Stimulated activated CD4-positive, alpha-beta T cell treated with anti-CD3 and anti-CD28 coated beads, Interleukin-1b, Interleukin-23, amount 100 ng/mL, for 4 hours (primary cell): ENCODE results near the gene CUL3.
A peak's percentile ranks its signal among the peaks of the same experiment; 100 is the strongest.
"Not testable (repeated sequence)": the region's sequence is repeated elsewhere in the genome, so short reads cannot be mapped to it uniquely, and the experiment has no call there.

Experiments
- DNase-seq, 2 donors: peaks; one replicate each; pipeline ENCODE4 v3.0.0-alpha.2; 2020; ENCODE audit warnings: low read depth in 2 of 2

Gene CUL3

GRCh38 chr2:224585211-224586088 is at the start of gene CUL3:
CUL3 (minus strand) TSS chr2:224585363; CDS start chr2:224585009, 354 bp downstream.
- peak; percentile 99 to 100 for DNase-seq

GRCh38 chr2:224630659-224631550 is 45.7 kb upstream of the CUL3 start:
- DNase-seq: no peak

GRCh38 chr2:224628416-224628815 is 43.3 kb upstream of the CUL3 start:
- no peak for DNase-seq

DNA sequence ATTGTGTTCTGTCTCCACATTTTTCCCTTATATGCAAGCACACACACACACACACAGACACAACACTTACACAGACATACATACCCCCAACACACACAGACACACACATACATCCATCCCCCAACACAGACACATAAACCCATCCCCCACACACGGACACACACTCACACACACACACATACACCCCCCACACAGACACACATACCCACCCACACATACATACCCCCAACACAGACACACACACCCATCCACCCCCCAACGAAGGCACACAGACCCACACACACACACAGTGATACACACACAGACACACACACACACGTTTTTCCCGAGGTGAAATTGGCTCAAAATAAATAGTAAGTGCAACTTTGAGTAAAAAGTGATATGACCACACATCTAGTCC is 41.6 kb upstream of the CUL3 start:
- no peak for DNase-seq

DNA sequence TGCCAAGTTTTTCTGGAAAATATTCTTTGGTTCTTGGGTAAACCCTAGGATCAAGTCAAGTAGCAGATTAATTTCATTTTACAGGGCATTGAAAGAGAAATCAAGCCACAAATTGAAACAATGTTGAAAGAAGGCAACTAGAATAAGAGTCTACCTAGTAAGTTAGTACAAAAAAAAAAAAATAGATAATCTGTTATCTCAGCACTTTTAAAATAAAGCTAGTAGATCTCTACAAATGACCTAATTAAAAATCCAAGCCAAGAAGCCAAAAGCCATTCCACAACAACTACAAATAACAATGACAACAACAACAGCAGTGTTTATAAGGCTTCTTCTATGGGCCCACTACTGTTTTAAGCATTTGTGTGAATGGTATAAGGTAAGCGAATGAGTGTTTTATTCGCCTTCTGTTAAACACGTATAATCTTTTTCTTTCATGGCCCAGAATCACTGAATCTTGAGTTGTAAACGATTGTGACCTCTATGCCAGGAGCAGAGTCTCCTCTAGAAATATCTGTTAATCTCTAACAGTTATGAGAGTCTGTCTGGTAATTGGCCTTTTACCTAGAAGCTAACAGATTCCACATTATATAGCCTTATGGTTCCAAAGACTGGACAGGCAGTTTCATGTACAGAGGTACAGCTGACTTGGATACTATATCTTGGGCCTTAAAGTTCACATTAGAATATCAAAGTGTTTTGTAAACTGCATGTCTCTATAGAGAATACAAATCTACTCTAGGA is 28.6 kb upstream of the CUL3 start:
- DNase-seq: no peak

DNA sequence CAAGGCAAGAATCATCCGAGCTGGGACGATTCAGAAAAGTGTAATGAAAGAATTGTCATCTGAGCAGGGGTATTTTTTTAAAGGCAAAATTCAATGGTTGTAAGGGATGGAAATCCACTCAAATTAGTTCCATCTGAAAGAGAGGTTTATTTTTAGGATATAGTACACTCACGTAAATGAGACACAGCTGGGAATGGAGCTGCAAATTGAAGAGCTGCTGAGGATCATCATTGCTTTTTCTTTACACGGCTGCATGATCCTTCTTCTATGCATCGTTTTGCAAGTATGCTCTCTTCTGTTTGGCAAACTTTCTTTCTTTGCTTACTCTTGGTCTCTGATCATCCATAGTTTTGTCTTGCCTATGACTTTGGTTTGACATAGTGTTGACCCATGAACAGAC is 27.4 kb upstream of the CUL3 start:
- no peak for DNase-seq

GRCh38 chr2:224611938-224612337 is 26.8 kb upstream of the CUL3 start:
- no peak for DNase-seq

DNA sequence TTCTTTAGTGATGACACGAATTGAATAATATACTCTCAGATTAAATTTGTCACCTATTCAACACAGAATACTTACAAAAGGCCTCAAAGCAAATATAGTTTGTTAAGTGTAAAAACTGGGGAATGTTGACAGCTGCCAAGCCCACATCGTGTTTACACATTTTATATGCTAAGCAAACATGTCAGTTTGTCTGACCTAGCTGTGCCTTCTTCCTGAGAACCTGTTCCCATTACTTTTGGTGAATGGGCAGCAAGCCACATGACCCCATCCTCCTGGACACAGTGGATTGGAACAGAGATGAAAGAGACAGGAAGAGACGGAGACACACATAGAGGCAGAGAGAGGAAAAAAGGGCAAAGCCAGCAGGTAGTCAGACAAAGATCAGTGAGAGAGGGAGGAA is 22.9 kb upstream of the CUL3 start:
- no peak for DNase-seq

DNA sequence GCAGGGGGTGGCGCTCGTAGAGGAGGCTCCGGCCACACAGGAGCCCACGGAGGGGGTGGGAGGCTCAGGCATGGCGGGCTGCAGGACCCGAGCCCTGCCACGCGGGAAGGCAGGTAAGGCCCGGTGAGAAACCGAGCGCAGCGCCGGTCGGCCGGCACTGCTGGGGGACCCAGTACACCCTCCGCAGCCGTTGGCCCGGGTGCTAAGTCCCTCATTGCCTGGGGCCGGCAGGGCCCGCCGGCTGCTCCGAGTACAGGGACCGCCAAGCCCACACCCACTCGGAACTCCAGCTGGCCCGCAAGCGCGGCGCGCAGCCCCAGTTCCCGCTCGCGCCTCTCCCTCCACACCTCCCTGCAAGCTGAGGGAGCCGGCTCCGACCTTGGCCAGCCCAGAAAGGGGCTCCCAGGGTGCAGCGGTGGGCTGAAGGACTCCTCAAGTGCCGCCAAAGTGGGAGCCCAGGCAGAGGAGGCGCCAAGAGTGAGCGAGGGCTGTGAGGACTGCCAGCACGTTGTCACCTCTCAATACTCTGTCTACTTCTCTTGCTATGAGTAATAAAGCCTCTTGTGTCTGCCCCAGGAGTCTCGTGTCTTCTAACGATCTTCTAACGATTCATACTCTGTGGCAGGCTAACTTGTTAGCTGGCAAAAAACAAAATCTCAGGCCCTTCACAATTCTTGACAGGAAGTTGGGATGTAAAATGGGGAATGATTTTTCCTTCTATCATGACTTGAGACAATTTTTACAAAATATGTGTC is 18.8 kb upstream of the CUL3 start:
- not testable (repeated sequence) for DNase-seq

- DNase-seq: not testable (repeated sequence)
These were observed 17.7 kb upstream of the CUL3 start for GRCh38 chr2:224602778-224603375.

- no peak for DNase-seq
These were observed 16.8 kb upstream of the CUL3 start for GRCh38 chr2:224601923-224602322.

GRCh38 chr2:224598678-224599077 is 13.5 kb upstream of the CUL3 start:
- no peak for DNase-seq

- DNase-seq: no peak
These were observed 11.1 kb upstream of the CUL3 start for GRCh38 chr2:224596289-224596688.

DNA sequence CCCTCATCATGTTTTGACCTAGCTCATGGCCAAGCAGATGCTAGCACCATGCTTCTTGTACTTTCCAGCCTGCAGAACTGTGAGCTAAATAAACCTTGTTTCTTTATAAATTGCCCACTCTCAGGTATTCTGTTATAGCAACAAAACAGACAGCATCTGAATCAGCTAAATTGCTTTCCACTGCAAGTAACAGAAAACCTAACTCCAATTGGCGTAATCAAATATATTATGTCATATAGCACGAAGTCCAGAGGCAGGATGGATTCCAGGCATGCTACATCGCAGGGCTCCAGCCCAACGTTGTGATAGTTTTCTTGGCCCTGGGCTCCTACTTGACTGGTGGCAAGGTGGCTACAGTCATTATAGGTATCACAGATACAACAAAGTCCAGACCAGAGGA is 10.4 kb upstream of the CUL3 start:
- DNase-seq: no peak

- no peak for DNase-seq
These were observed 9.7 kb upstream of the CUL3 start for GRCh38 chr2:224594840-224595239.

DNA sequence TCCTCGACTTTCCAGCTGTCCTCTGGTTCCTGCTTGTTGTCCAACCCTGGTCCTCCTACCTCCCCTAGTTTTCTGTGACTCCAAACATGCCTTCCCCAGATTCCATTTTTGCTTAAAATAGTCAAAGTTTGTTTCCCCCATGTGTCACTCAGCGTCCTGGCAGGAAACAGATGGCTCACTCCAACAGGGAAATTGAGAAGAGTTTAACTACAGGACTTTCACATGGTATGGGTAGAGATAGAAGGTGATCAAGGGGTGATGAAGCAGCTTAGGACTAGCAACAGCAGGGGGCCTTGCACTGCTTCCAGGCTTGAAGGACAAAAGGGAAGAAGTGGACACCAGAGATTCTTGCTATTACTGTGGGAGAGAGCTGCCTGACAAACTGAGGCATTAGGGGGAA is 6.1 kb upstream of the CUL3 start:
- no peak for DNase-seq

DNA sequence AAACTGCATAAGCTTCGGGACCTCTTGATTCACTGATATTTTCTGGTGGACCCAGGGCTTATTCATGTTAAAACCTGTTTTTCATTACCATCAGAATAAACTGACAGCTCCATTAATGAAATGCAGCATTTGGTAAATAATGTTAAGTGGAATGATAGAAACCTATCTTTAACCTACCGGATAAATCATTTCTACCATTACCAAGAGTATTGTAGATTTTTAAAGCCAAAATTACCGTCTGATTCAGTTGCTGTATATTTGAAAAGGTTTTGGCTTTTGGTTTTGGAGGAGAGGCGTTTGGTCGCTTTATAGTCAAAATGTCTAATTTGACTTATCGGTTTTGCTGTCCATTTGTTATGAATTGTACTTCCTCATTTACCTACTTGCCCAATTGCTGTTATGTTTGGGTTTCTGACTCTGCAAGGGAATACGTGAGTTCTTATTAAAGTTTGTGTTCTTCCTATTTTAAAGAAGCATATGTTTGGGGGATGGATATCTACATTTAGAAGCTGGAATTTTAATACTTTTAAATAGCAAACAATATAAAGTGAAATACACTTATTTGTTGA is 1.0 kb upstream of the CUL3 start:
- no peak for DNase-seq

GRCh38 chr2:224584785-224585210 is 365 bp downstream of the CUL3 start:
- DNase-seq: peak; percentile 27 to 54

DNA sequence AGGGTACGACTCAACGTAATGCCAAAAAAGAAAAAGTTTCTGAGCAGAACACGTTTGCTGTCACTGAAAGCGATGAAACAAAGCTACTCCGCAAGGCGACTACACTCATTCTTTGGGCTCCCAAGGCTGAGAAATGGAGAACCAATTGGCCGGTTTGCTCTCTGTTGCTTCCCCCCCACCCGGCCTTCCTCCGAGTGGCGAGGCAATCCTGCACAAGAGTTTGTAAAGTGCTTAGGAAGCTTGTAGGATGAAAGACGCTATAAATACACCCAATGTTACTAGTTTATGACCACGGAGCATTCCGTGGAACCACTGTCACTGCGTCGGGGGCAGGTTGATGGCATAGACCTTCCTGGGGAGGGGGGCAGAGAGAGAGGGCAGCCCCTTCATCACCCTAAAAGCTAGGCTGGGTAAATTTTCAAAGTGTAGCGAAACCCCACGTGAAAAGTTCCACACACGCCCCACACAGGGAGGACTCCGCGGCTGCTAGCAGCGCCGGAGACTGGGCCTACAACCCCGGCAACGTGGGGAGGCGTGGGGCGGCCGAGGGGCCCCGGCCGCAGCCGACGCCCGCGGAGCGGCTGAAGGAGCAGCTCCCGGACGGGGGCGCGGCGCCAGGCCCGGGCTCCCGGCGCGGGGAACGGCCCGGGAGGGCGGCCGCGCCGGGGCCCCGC is 915 bp downstream of the CUL3 start:
- peak in 1 of 2 donors; percentile 3 for DNase-seq

DNA sequence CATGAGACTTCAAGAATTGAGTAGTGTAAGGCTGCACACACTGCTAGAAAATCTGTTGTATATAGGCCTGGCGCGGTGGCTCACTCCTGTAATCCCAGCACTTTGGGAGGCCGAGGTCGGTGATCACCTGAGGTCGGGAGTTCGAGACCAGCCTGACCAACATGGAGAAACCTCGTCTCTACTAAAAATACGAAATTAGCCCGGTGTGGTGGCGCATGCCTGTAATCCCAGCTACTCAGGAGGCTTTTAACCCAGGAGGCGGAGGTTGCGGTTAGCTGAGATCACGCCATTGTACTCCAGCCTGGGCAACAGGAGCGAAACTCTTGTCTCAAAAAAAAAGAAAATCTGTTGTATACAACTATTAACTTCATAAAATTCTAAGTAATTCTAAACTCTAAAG is 2.1 kb downstream of the CUL3 start:
- DNase-seq: not testable (repeated sequence)
